IMR-90 (cell line): Measurements from ENCODE around the gene FES. TPM values are rescaled to one million over a fixed set of nuclear protein-coding genes. Genes with fewer than 3 reads are reported as not detected.

Experiments used
- ATAC-seq: fragments of 200-7000 bp; cut with Tn5 transposase; 2 replicates; pipeline ENCODE4 v1.9.1; 2020; ENCODE audit warnings: low read depth, mild to moderate bottlenecking, moderate library complexity
- BruUV-seq: library from RNA; stranded (reverse); fragments of 400-500 nt; replicated peaks from 2 replicates; lab custom pipeline; 2021; lab: Mats Ljungman, UMichigan
- CTCF ChIA-PET: fragments of 300-600 bp; formaldehyde crosslinking; extraction: SDS; loops from one replicate; lab custom pipeline; 2021; ENCODE audit warnings: antibody characterized with exemption; lab: Yijun Ruan, JAX
- POLR2A ChIA-PET: fragments of 300-600 bp; sonication (Branson Sonifier 250); formaldehyde crosslinking; loops from one replicate; lab custom pipeline; 2022; ENCODE audit warnings: antibody characterized with exemption; ENCODE audit not compliant: unreplicated experiment; lab: Charles Lee
- DNase-seq: peaks from one replicate; pipeline ENCODE4 v3.0.0; 2013
- H2AFZ ChIP-seq: replicated peaks from 2 replicates; pipeline ENCODE3; 2013; ENCODE audit warnings: low read length, mild to moderate bottlenecking; ENCODE audit not compliant: poor library complexity
- H2AK5ac ChIP-seq: 2 replicates; pipeline ENCODE4 v1.6.1; 2013; ENCODE audit warnings: low read depth, low read length, inconsistent platforms
- H2AK9ac ChIP-seq: replicated peaks from 2 replicates; pipeline ENCODE3; 2013; ENCODE audit warnings: mild to moderate bottlenecking, low read depth, low read length, moderate library complexity; ENCODE audit not compliant: poor library complexity
- H2BK120ac ChIP-seq: 2 replicates; pipeline ENCODE4 v1.6.1; 2013; ENCODE audit warnings: low read depth, low read length, inconsistent platforms
- H2BK15ac ChIP-seq: 3 replicates; pipeline ENCODE4 v1.6.1; 2013; ENCODE audit warnings: low read depth, low read length, inconsistent platforms
- H2BK20ac ChIP-seq: 2 replicates; pipeline ENCODE4 v1.6.1; 2013; ENCODE audit warnings: low read depth, mild to moderate bottlenecking, inconsistent platforms, low read length, moderate library complexity
- H2BK5ac ChIP-seq: 2 replicates; pipeline ENCODE4 v1.6.1; 2013; ENCODE audit warnings: mild to moderate bottlenecking, low read depth, low read length, inconsistent platforms; ENCODE audit not compliant: poor library complexity, severe bottlenecking
- H3K14ac ChIP-seq: replicated peaks from 2 replicates; pipeline ENCODE4 v1.6.1; 2013; ENCODE audit warnings: low read depth, low read length, inconsistent platforms
- H3K18ac ChIP-seq: 2 replicates; pipeline ENCODE4 v1.6.1; 2013; ENCODE audit warnings: low read depth, low read length, control low read depth
- H3K23ac ChIP-seq: 2 replicates; pipeline ENCODE4 v1.6.1; 2013; ENCODE audit warnings: low read depth, low read length, inconsistent platforms
- H3K27ac ChIP-seq: 2 replicates; pipeline ENCODE4 v1.5.1; 2013; ENCODE audit warnings: mild to moderate bottlenecking, control low read depth, low read length; ENCODE audit not compliant: insufficient read depth
- H3K27me3 ChIP-seq: 2 replicates; pipeline ENCODE4 v1.6.1; 2013; ENCODE audit warnings: low read length; ENCODE audit not compliant: control insufficient read depth, insufficient read depth
- H3K36me3 ChIP-seq: 2 replicates; pipeline ENCODE4 v1.6.1; 2013; ENCODE audit warnings: low read length, mixed read lengths; ENCODE audit not compliant: control insufficient read depth, insufficient read depth
- H3K4ac ChIP-seq: 2 replicates; pipeline ENCODE4 v1.6.1; 2013; ENCODE audit warnings: low read depth, low read length, inconsistent platforms
- H3K4me1 ChIP-seq: 2 replicates; pipeline ENCODE4 v1.6.1; 2013; ENCODE audit warnings: low read length, mixed read lengths; ENCODE audit not compliant: control insufficient read depth, insufficient read depth
- H3K4me2 ChIP-seq: 2 replicates; pipeline ENCODE4 v1.6.1; 2013; ENCODE audit warnings: low read depth, mild to moderate bottlenecking, control low read depth, low read length, moderate library complexity
- H3K4me3 ChIP-seq: 2 replicates; pipeline ENCODE4 v1.5.1; 2013; ENCODE audit warnings: low read depth, mild to moderate bottlenecking, control low read depth, low read length, moderate library complexity; ENCODE audit not compliant: insufficient read depth
- H3K56ac ChIP-seq: 2 replicates; pipeline ENCODE4 v1.6.1; 2013; ENCODE audit warnings: low read length, inconsistent platforms; ENCODE audit not compliant: insufficient read depth; ENCODE audit errors: extremely low read depth
- H3K79me1 ChIP-seq, 2 experiments: 2 replicates each; pipeline ENCODE4 v1.6.1; 2013; ENCODE audit warnings: low read length in 2 of 2, inconsistent platforms in 1 of 2, low read depth in 1 of 2
- H3K9ac ChIP-seq: 2 replicates; pipeline ENCODE4 v1.6.1; 2013; ENCODE audit warnings: low read depth, low read length, control low read depth
- H3K9me1 ChIP-seq: 2 replicates; pipeline ENCODE4 v1.6.1; 2013; ENCODE audit warnings: low read length, inconsistent platforms; ENCODE audit not compliant: insufficient read depth
- H3K9me3 ChIP-seq: 2 replicates; pipeline ENCODE4 v1.6.1; 2013; ENCODE audit warnings: low read length; ENCODE audit not compliant: control insufficient read depth, insufficient read depth
- H4K20me1 ChIP-seq: 2 replicates; pipeline ENCODE4 v1.6.1; 2013; ENCODE audit warnings: low read length, inconsistent platforms; ENCODE audit not compliant: insufficient read depth
- H4K5ac ChIP-seq: 2 replicates; pipeline ENCODE4 v1.6.1; 2013; ENCODE audit warnings: mild to moderate bottlenecking, low read depth, low read length, control low read depth
- H4K8ac ChIP-seq, 2 experiments: 2 replicates each; pipeline ENCODE4 v1.6.1; 2013; ENCODE audit warnings: low read depth in 2 of 2, low read length in 2 of 2, control low read depth in 1 of 2, inconsistent platforms in 1 of 2
- H4K91ac ChIP-seq: 2 replicates; pipeline ENCODE4 v1.6.1; 2013; ENCODE audit warnings: low read depth, low read length, inconsistent platforms; ENCODE audit not compliant: insufficient read depth
- BHLHE40 ChIP-seq: fragments of 150-350 bp; IDR thresholded peaks from 2 replicates; pipeline ENCODE4 v1.6.1; 2016; ENCODE audit warnings: mild to moderate bottlenecking, low read depth, low read length
- CEBPB ChIP-seq: IDR thresholded peaks from 2 replicates; pipeline ENCODE4 v1.6.1; 2012; ENCODE audit warnings: low read depth, low read length, improper control_type of control experiment
- CHD1 ChIP-seq: IDR thresholded peaks from 2 replicates; pipeline ENCODE4 v1.6.1; 2012; ENCODE audit warnings: low read depth, low read length, improper control_type of control experiment
- FOS ChIP-seq: fragments of 150-350 bp; IDR thresholded peaks from 2 replicates; pipeline ENCODE4 v1.6.1; 2016; ENCODE audit warnings: low read depth, low read length
- MAFK ChIP-seq: IDR thresholded peaks from 2 replicates; pipeline ENCODE4 v1.6.1; 2012; ENCODE audit warnings: low read depth, low read length, improper control_type of control experiment
- MAZ ChIP-seq: IDR thresholded peaks from 2 replicates; pipeline ENCODE4 v1.6.1; 2012; ENCODE audit warnings: low read depth, mild to moderate bottlenecking, low read length, improper control_type of control experiment, moderate library complexity, borderline replicate concordance
- MXI1 ChIP-seq: IDR thresholded peaks from 2 replicates; pipeline ENCODE4 v1.6.1; 2012; ENCODE audit warnings: low read depth, mild to moderate bottlenecking, low read length, moderate library complexity, borderline replicate concordance
- NFE2L2 ChIP-seq: fragments of 150-350 bp; IDR thresholded peaks from 2 replicates; pipeline ENCODE4 v1.6.1; 2016; ENCODE audit warnings: low read depth, mild to moderate bottlenecking, low read length
- POLR2A ChIP-seq: IDR thresholded peaks from 2 replicates; pipeline ENCODE4 v1.6.1; 2012; ENCODE audit warnings: mild to moderate bottlenecking, low read depth, low read length
- RAD21 ChIP-seq: IDR thresholded peaks from 2 replicates; pipeline ENCODE4 v1.6.1; 2012; ENCODE audit warnings: low read length, improper control_type of control experiment
- RCOR1 ChIP-seq: IDR thresholded peaks from 2 replicates; pipeline ENCODE4 v1.6.1; 2012; ENCODE audit warnings: mild to moderate bottlenecking, low read length, improper control_type of control experiment; ENCODE audit not compliant: insufficient replicate concordance
- WGBS, 2 experiments: methylation state at CpG; one replicate each; pipeline versions ENCODE4 v1.1.5 to v1.1.7; 2013; ENCODE audit warnings: missing lambda C conversion rate in 2 of 2; ENCODE audit not compliant: insufficient read length in 1 of 2; ENCODE audit errors: extremely low coverage in 2 of 2; 5-methylcytosine and 5-hydroxymethylcytosine counted together
- dilution Hi-C: fragments of 300-500 bp; cut with HindIII; formaldehyde crosslinking; loops from one replicate; pipeline ENCODE4 v1.14.3; 2018; ENCODE audit warnings: low sequenced_read_pairs; ENCODE audit not compliant: unreplicated experiment
- in situ Hi-C: fragments of 300-500 bp; cut with MboI; formaldehyde crosslinking; loops from 3 replicates; pipeline ENCODE4 v1.14.3; 2019; ENCODE audit warnings: low sequenced_read_pairs, inconsistent platforms, mixed read lengths
- intact Hi-C: fragments of 100-400 bp; cut with micrococcal nuclease; formaldehyde crosslinking; loops from 2 replicates; pipeline ENCODE4 v1.10.0; 2022
- polyA plus RNA-seq, 3 experiments: library from polyadenylated mRNA; depleted of rRNA; stranded (reverse); fragments of >200 nt; gene quantifications; 2 replicates each; pipeline ENCODE4 v1.2.3, GENCODE V29; 2012; ENCODE audit warnings: low replicate concordance in 1 of 3
- total RNA-seq: library from RNA; depleted of rRNA; stranded (reverse); fragments of >200 nt; gene quantifications from 2 replicates; pipeline ENCODE4 v1.2.3, GENCODE V29; 2012
- TF ChIP-seq, protein P1 (sequence below): fragments of 150-350 bp; IDR thresholded peaks from 2 replicates; pipeline ENCODE4 v1.6.1; 2016; ENCODE audit warnings: low read depth, mild to moderate bottlenecking, low read length, moderate library complexity, borderline replicate concordance

FES gene
- total and polyA plus RNA-seq, 2 of the 4 experiments (the other 2 are of a cell fraction) = 10.5 to 11.7 TPM

DNA sequence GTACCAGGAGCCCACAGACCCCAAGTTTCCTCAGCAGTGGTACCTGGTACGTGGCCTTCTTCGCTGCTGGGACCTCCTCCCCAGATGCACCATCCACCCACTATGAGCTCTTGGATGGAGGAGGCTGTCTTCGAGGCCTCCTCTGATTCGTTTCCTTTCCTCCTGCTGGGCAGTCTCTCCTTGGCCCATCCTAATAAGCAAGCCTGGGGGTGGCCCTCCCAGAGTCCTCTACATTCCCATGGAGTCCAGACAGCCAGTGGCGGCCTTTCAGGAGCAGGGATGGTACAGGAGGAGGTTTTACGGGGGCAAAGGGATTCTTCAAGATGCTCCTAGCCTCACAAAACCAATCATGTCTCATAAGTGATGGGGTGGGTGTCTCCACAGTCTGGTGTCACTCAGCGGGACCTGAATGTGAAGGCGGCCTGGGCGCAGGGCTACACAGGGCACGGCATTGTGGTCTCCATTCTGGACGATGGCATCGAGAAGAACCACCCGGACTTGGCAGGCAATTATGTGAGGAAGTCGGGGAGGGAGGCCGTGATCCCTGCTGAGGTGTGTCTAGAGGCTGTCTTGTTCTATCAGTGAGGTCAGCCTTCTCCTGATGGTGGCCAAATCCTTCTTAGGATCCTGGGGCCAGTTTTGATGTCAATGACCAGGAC, 7.7 kb upstream of the FES start:
- Histone ChIP-seq H4K91ac (no peak overlapping the region), H3K27ac (no peak overlapping the region), H4K20me1 (peaks cover 20% of the 10 kb centered on the region), H3K27me3 (no peaks in the 10 kb centered on the region), H3K9me1 (peaks cover 6% of the 10 kb centered on the region), H3K36me3 (peaks cover 57% of the 10 kb centered on the region), H2AK9ac (no peak overlapping the region), H2BK20ac (no peak overlapping the region), H3K4ac (no peak overlapping the region), H2BK15ac (no peak overlapping the region), H3K23ac (no peak overlapping the region), H3K9me3 (no peaks in the 10 kb centered on the region), H3K9ac (no peak overlapping the region), H4K5ac (no peak overlapping the region), H3K14ac (no peak overlapping the region), H2BK5ac (no peak overlapping the region), H3K79me1 (peaks cover 11 to 46% of the 10 kb centered on the region in 2 experiments), H3K18ac (no peak overlapping the region), H2AK5ac (no peak overlapping the region), H2AFZ (no peak overlapping the region), H3K4me1 (peaks cover 20% of the 10 kb centered on the region), H3K4me3 (no peak overlapping the region), H4K8ac (no peak overlapping the region), H3K56ac (no peak overlapping the region), H2BK120ac (no peak overlapping the region), H3K4me2 (no peak overlapping the region)
- CTCF ChIA-PET = no interaction called here
- POLR2A ChIA-PET = no interaction called here
- BruUV-seq = no TSS peak
- dilution Hi-C loops = no loop called here
- no peak for DNase-seq
- in situ Hi-C loops = loop anchor here (25.0 kb wide), 1 partner anchor 564 kb away; no protein-coding TSS in a partner anchor
- TF ChIP-seq CHD1 (no peak), MAZ (no peak), RCOR1 (no peak), MAFK (no peak), BHLHE40 (no peak), POLR2A (no peak), MXI1 (no peak), NFE2L2 (no peak), RAD21 (no peak), FOS (no peak), CEBPB (no peak)
- TF ChIP-seq, protein P1, sequence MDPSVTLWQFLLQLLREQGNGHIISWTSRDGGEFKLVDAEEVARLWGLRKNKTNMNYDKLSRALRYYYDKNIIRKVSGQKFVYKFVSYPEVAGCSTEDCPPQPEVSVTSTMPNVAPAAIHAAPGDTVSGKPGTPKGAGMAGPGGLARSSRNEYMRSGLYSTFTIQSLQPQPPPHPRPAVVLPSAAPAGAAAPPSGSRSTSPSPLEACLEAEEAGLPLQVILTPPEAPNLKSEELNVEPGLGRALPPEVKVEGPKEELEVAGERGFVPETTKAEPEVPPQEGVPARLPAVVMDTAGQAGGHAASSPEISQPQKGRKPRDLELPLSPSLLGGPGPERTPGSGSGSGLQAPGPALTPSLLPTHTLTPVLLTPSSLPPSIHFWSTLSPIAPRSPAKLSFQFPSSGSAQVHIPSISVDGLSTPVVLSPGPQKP = no peak
- intact Hi-C loops = no loop called here
- ATAC-seq = no peak
- 20% methylated on average over 1 of the region's 15 CpGs; no CpG with 5 or more reads in 1 of the 2 experiments for WGBS, 2 experiments
